Measurements from ENCODE around the gene PRPF6. TPM values are rescaled to one million over a fixed set of nuclear protein-coding genes. Genes with fewer than 3 reads are reported as not detected.
A peak's percentile ranks its signal among the peaks of the same experiment; 100 is the strongest.
"Not testable (repeated sequence)": the region's sequence is repeated elsewhere in the genome, so short reads cannot be mapped to it uniquely, and the experiment has no call there.

The PRPF6 gene
- total RNA-seq, 1 experiment from 2014 or later: 103 TPM

GRCh38 chr20:63974402-63975200 lies 6.3 kb upstream of the PRPF6 start:
- BruUV-seq (replicated peaks): no TSS peak
- no peak overlapping the region for H3K27ac ChIP-seq
- H2AFZ ChIP-seq: no peak overlapping the region

GRCh38 chr20:63976511-63976910 lies 4.4 kb upstream of the PRPF6 start:
- H3K9me3 ChIP-seq (ENCODE audit: insufficient read depth, low read depth); H3K9me2 ChIP-seq (ENCODE audit: insufficient read depth); DNase-seq; H3K4me3 ChIP-seq; H3K27ac ChIP-seq; CTCF ChIA-PET; H4K20me1 ChIP-seq (ENCODE audit: insufficient read depth); intact Hi-C loops (cut with micrococcal nuclease; ENCODE audit: unreplicated experiment); H2AFZ ChIP-seq; H3K4me1 ChIP-seq (replicated peaks; ENCODE audit: insufficient read depth); H3K27me3 ChIP-seq (ENCODE audit: insufficient read depth, low read depth); H3K36me3 ChIP-seq (ENCODE audit: low read depth); H3K4me2 ChIP-seq; POLR2A ChIA-PET (ENCODE audit: unreplicated experiment); BruUV-seq (replicated peaks); H3K79me2 ChIP-seq (ENCODE audit: low read depth): not testable (repeated sequence)
- H3F3A ChIP-seq (ENCODE audit: insufficient read depth, low read depth): peaks cover 54% of the 10 kb centered on the region

More at GRCh38 chr20:63974402-63975200, 6.3 kb upstream of the PRPF6 start:
- intact Hi-C loops (cut with micrococcal nuclease; ENCODE audit: unreplicated experiment): loop anchor here (2.0 to 5.0 kb wide), 4 partner anchors 148 to 537 kb away; partner anchors contain the start of genes ARFRP1 and ZGPAT
- H3K4me1 ChIP-seq (replicated peaks; ENCODE audit: insufficient read depth): peaks cover 4% of the 10 kb centered on the region
- no peaks in the 10 kb centered on the region for H3K27me3 ChIP-seq (ENCODE audit: insufficient read depth, low read depth)
- DNase-seq: peak in 1 of 2 experiments; percentile 52
- H3K79me2 ChIP-seq (ENCODE audit: low read depth): no peaks in the 10 kb centered on the region
- no peaks in the 10 kb centered on the region for H3K9me3 ChIP-seq (ENCODE audit: insufficient read depth, low read depth)
- no peak overlapping the region for H3K4me3 ChIP-seq
- H3K9me2 ChIP-seq (ENCODE audit: insufficient read depth): no peaks in the 10 kb centered on the region
- TF ChIP-seq EZH2 (IDR thresholded peaks at IDR 0.05; ENCODE audit: low read depth) (no peak), CTCF (conservative IDR thresholded peaks at IDR 0.05) (no peak)
- H3K36me3 ChIP-seq (ENCODE audit: low read depth): no peaks in the 10 kb centered on the region
- no peak overlapping the region for H3K4me2 ChIP-seq
- H3F3A ChIP-seq (ENCODE audit: insufficient read depth, low read depth): peaks cover 52% of the 10 kb centered on the region
- ChIA-PET POLR2A (ENCODE audit: unreplicated experiment) (interaction anchor here (0.5 kb wide), 1 partner anchor 121 kb away, joined by 16 read pairs; no protein-coding TSS in a partner anchor), CTCF (interaction anchor here (0.6 to 1.0 kb wide), 3 partner anchors 64 to 436 kb away, joined by 4 to 8 read pairs (median 5); no protein-coding TSS in a partner anchor)
- no peaks in the 10 kb centered on the region for H4K20me1 ChIP-seq (ENCODE audit: insufficient read depth)

GRCh38 chr20:63976980-63977738 lies 3.8 kb upstream of the PRPF6 start:
- peaks cover 48% of the 10 kb centered on the region for H3F3A ChIP-seq (ENCODE audit: insufficient read depth, low read depth)
- CTCF ChIA-PET: no interaction called here
- no peaks in the 10 kb centered on the region for H3K36me3 ChIP-seq (ENCODE audit: low read depth)
- BruUV-seq (replicated peaks): no TSS peak
- peaks cover under 1% of the 10 kb centered on the region; the same call in 1 of the 2 replicates for H4K20me1 ChIP-seq (ENCODE audit: insufficient read depth)
- intact Hi-C loops (cut with micrococcal nuclease; ENCODE audit: unreplicated experiment): no loop called here
- POLR2A ChIA-PET (ENCODE audit: unreplicated experiment): interaction anchor here (0.6 kb wide), 1 partner anchor 19 kb away, joined by 6 read pairs; no protein-coding TSS in a partner anchor
- H3K27ac ChIP-seq: no peak overlapping the region
- H3K27me3 ChIP-seq (ENCODE audit: insufficient read depth, low read depth): no peaks in the 10 kb centered on the region
- peaks cover 14% of the 10 kb centered on the region for H3K4me1 ChIP-seq (replicated peaks; ENCODE audit: insufficient read depth)
- no peak for DNase-seq
- no peaks in the 10 kb centered on the region for H3K9me2 ChIP-seq (ENCODE audit: insufficient read depth)
- peaks cover 11% of the 10 kb centered on the region for H3K79me2 ChIP-seq (ENCODE audit: low read depth)
- no peak overlapping the region for H3K4me2 ChIP-seq
- no peak overlapping the region for H3K4me3 ChIP-seq
- TF ChIP-seq CTCF (conservative IDR thresholded peaks at IDR 0.05) (no peak), EZH2 (IDR thresholded peaks at IDR 0.05; ENCODE audit: low read depth) (no peak)
- H2AFZ ChIP-seq: no peak overlapping the region
- H3K9me3 ChIP-seq (ENCODE audit: insufficient read depth, low read depth): no peaks in the 10 kb centered on the region

Data from PC-9 (cell line).